HG03064 (cell line): ENCODE measurements around the gene TOP3B.

Source experiments
- ATAC-seq: cut with Tn5 transposase; IDR thresholded peaks from one replicate; pipeline ENCODE4 v1.9.1; 2021; ENCODE audit warnings: low read depth; ENCODE audit not compliant: unreplicated experiment

Gene TOP3B

GRCh38 chr22:21964234-21964633 is 18.4 kb downstream of the TOP3B start:
- no peak for ATAC-seq

- no peak for ATAC-seq
These were observed 18.8 kb downstream of the TOP3B start for GRCh38 chr22:21963790-21964211.

- no peak for ATAC-seq
These were observed 19.3 kb downstream of the TOP3B start for GRCh38 chr22:21963286-21963685.

- no peak for ATAC-seq
These were observed 20.0 kb downstream of the TOP3B start for GRCh38 chr22:21962655-21962949.

GRCh38 chr22:21961886-21962654 is 20.5 kb downstream of the TOP3B start:
- ATAC-seq, result no peak

DNA sequence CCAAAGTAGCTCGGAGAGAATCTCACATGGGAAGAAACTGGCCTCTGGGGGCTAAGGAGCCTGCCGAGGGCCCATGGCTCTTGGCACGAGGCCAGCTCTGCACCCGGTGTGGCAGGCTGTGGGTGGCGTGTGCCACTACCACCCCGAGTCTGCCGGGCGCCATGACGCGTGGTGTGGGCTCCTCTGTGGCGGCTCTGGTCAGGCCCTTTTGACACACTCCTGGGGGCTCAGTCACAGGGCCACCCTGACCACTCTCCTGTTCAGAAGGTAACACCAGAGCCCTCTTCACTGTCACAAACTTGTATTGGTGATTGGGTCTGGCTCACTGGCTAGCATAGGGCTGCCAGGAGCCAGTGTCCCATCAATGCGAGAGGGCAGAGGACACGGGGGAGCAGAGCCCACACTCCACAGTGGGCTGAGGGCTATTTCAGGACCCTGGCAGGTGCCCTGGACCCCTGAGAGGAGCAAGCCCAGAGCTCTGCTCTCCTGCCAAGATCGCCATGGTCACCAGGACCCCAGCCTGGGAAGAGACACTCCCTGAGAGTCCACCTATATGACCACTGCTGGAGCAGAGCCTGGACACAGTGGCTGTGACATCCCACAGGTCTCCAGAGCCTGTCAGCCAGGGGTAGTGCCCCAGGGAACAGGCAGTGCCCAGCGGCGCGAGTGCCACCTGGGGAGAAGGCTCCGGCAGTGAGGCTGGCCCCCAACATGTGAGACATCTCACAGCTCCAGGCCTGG is 21.3 kb downstream of the TOP3B start:
- no peak for ATAC-seq

DNA sequence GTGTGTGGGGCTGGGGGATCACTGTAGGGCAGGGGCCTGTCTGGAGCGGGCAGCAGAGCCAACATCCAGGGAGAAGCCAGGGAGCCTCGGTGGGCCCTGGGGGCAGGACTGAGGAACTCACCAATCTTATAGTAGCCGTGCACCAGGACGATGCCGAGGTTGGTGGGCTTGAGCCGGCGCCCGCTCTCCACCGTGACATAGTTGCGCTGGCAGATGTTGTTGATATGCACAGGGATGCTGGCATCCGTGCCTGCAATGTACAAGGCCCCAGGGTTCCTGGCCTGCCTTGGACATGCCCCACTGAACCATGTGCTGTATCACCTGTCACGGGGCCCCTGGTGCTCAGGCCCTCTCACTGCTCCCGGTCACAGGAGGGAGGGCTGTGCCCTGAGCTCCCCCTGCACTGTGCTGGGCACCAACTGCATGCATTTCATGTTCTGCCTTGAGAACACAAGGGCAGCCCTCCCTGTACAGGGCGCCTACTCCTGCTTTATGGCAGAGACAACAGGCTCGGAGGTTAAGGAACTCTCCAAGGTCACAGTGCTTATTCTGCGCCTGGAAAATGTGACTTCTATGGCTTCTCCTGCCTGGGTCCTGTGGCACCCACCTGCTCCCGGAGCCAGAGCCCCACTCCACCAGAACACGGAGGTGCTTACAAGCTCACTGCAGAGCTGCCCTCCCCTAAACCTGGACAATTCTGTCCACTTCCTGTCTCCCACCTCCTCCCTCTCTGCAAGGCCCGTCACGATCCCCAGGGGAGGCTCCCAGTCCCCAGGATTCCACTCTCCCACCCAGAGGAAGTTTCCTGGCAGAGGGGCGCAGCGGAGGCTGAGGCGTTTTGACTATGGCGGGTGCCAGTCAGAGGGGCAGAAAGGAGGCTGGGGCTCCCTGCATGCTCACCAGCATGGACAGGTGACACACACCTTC is 22.1 kb downstream of the TOP3B start:
- ATAC-seq, result no peak

- ATAC-seq, result no peak
These were observed 23.1 kb downstream of the TOP3B start for GRCh38 chr22:21959274-21960074.

DNA sequence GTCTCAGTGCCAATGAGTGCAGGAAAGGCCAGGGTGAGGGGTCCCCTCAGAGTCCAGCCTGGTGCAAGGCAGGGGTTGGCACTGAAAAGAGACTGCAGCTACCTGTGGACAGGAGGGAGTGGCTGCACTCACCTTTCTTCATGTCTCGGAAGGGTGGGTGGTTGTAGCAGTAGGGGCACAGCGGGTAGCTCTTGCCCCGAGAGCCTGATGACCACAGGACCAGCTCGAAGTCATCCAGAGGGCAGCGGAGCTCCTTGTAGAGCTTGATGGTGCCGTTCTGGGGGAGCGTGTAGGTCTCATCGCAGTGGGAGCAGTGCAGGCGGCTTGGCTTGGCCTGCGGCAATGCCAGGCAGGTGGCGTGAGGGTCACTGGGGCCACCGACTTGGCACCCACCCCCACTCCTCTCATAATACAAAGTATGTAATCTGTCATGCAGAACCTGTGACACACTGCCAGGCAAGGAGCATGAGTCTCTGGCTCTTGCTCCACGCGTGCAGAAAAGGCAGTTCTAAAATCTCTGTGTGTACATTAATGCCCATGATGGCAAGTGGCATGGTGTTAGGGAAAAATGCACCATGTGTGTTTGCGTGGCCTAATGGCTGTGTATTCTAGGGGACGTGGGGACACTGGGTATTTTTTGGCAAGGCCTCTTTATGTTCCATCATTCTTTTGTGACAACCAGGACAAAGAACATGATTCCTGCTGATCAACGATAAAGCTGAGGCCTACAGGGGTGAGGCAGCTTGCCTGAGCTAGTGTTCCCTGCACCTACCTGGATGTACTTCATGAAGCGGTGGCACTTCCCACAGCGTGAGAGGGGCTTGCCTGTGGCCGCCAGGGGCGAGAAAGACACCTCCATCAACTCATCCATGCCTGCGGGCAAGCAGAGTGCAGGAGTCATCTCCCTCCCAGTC is 24.0 kb downstream of the TOP3B start:
- no peak for ATAC-seq

GRCh38 chr22:21952586-21953571 is 29.7 kb downstream of the TOP3B start, which contains the start of gene PPM1F:
TSS of gene PPM1F (minus strand) at chr22:21952848. CDS start at chr22:21946048, 6,800 bp downstream.
- no peak for ATAC-seq

- no peak for ATAC-seq
These were observed 30.6 kb downstream of the TOP3B start for GRCh38 chr22:21951931-21952465.

- ATAC-seq, result no peak
These were observed 31.5 kb downstream of the TOP3B start for GRCh38 chr22:21951062-21951461.

GRCh38 chr22:21949948-21950347 is 32.6 kb downstream of the TOP3B start:
- ATAC-seq, result no peak

- no peak for ATAC-seq
These were observed 33.0 kb downstream of the TOP3B start for GRCh38 chr22:21949569-21949918.

GRCh38 chr22:21948824-21949568 is 33.6 kb downstream of the TOP3B start:
- no peak for ATAC-seq

DNA sequence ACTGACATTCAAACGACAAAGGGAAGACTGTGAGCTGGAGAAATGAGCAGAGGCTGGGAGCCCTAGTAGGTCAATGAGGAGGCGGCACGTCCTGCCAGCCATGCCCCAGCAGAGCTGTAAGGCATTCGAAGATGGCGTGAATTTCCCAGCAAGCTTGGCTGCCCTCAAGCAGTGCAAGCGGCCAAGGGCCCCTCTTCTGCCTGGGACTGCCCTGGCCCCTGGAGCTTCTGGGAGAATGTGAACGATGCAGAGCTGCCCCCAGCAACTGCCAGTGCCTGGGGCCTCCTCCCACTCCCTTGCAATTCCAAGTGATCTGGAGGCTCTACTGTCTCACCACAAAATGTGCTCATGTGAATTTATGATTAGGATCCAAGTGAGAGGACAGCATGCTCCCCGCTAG is 34.2 kb downstream of the TOP3B start:
- ATAC-seq, result no peak
